ENCODE measurements around the gene ALAS1. TPM values are rescaled to one million over a fixed set of nuclear protein-coding genes. Genes with fewer than 3 reads are reported as not detected.

Gene ALAS1
- total and polyA plus RNA-seq, 2 of the 13 experiments (the other 11 are each of a cell fraction or from before 2014, with no cell fraction given), result 36.0 to 43.2 TPM

- TF ChIP-seq ZNF687 (CRISPR knock-in tag; IDR thresholded peaks at IDR 0.05) (peak; percentile 92), MLXIP (CRISPR knock-in tag; IDR thresholded peaks at IDR 0.05; ENCODE audit: borderline replicate concordance) (0 out of 2 replicates have a peak, but pooled peaks have one; percentile 47), MXD3 (CRISPR knock-in tag; IDR thresholded peaks at IDR 0.05) (0 out of 2 replicates have a peak, but pooled peaks have one; percentile 62), HOXA5 (CRISPR knock-in tag; IDR thresholded peaks at IDR 0.05) (peak; percentile 51; the same call in 1 of the 2 replicates), ZSCAN21 (CRISPR knock-in tag; IDR thresholded peaks at IDR 0.05; ENCODE audit: borderline replicate concordance) (peak; percentile 95), NFKBIZ (CRISPR knock-in tag; IDR thresholded peaks at IDR 0.05) (0 out of 2 replicates have a peak, but pooled peaks have one; percentile 20), ZBTB44 (CRISPR knock-in tag; IDR thresholded peaks at IDR 0.05) (0 out of 2 replicates have a peak, but pooled peaks have one; percentile 48), NFAT5 (CRISPR knock-in tag; IDR thresholded peaks at IDR 0.05) (peak; percentile 90), BCL3 (CRISPR knock-in tag; IDR thresholded peaks at IDR 0.05) (peak; percentile 76), ZNF589 (CRISPR knock-in tag; conservative IDR thresholded peaks at IDR 0.05) (no peak)
These were observed 47.6 kb downstream of the ALAS1 start, which contains the start of gene PPM1M (continued) for GRCh38 chr3:52245322-52246263.

Data from HepG2 (cell line).